ENCODE results near the gene WDR41.
"Not testable (repeated sequence)": the region's sequence is repeated elsewhere in the genome, so short reads cannot be mapped to it uniquely, and the experiment has no call there.

Gene WDR41

GRCh38 chr5:77491783-77492652, at the start of gene WDR41:
TSS of gene WDR41 (minus strand) at chr5:77492316. CDS start at chr5:77492220, 96 bp downstream.
- peak; percentile 97 for DNase-seq

- DNase-seq, result no peak
Measured at GRCh38 chr5:77531297-77531696, 39.2 kb upstream of the WDR41 start.

- DNase-seq, result no peak
Measured at GRCh38 chr5:77518304-77518703, 26.2 kb upstream of the WDR41 start.

GRCh38 chr5:77514457-77514856, 22.3 kb upstream of the WDR41 start:
- DNase-seq, result no peak

GRCh38 chr5:77513321-77513720, 21.2 kb upstream of the WDR41 start:
- no peak for DNase-seq

- not testable (repeated sequence) for DNase-seq
Measured at GRCh38 chr5:77501132-77501531, 9.0 kb upstream of the WDR41 start.

- DNase-seq, result no peak
Measured at GRCh38 chr5:77499973-77500372, 7.9 kb upstream of the WDR41 start.

- no peak for DNase-seq
Measured at GRCh38 chr5:77499441-77499840, 7.3 kb upstream of the WDR41 start.

GRCh38 chr5:77498952-77499351, 6.8 kb upstream of the WDR41 start:
- DNase-seq, result no peak

- no peak for DNase-seq
Measured at GRCh38 chr5:77494935-77495334, 2.8 kb upstream of the WDR41 start.

GRCh38 chr5:77492653-77493000, 511 bp upstream of the WDR41 start:
- no peak for DNase-seq

- DNase-seq, result not testable (repeated sequence)
Measured at GRCh38 chr5:77490741-77491344, 1.3 kb downstream of the WDR41 start.

- DNase-seq, result no peak
Measured at GRCh38 chr5:77486344-77486962, 5.7 kb downstream of the WDR41 start.

- DNase-seq, result no peak
Measured at GRCh38 chr5:77483682-77484081, 8.4 kb downstream of the WDR41 start.

GRCh38 chr5:77475041-77475440, 17.1 kb downstream of the WDR41 start:
- not testable (repeated sequence) for DNase-seq

- not testable (repeated sequence) for DNase-seq
Measured at GRCh38 chr5:77468875-77469274, 23.2 kb downstream of the WDR41 start.

GRCh38 chr5:77463905-77464304, 28.2 kb downstream of the WDR41 start:
- DNase-seq, result no peak

GRCh38 chr5:77461287-77461686, 30.8 kb downstream of the WDR41 start:
- no peak for DNase-seq

GRCh38 chr5:77454123-77454522, 38.0 kb downstream of the WDR41 start:
- no peak for DNase-seq

- no peak for DNase-seq
Measured at GRCh38 chr5:77452351-77452750, 39.8 kb downstream of the WDR41 start.

- DNase-seq, result no peak
Measured at GRCh38 chr5:77449981-77450380, 42.1 kb downstream of the WDR41 start.

GRCh38 chr5:77449277-77449676, 42.8 kb downstream of the WDR41 start:
- no peak for DNase-seq

GRCh38 chr5:77448831-77449230, 43.3 kb downstream of the WDR41 start:
- no peak for DNase-seq

- DNase-seq, result no peak
Measured at GRCh38 chr5:77444356-77444755, 47.8 kb downstream of the WDR41 start.

Measured in left hindlimb (tissue), 1 donor.